ENCODE measurements around the gene GUCY1B1. TPM values are rescaled to one million over a fixed set of nuclear protein-coding genes. Genes with fewer than 3 reads are reported as not detected.

GUCY1B1 gene
- polyA plus RNA-seq, 3 donors = 0.60 to 0.89 (median 0.72) TPM

GRCh38 chr4:155784637-155785036 is 25.8 kb downstream of the GUCY1B1 start:
- peaks cover 0 to 3% (median 0%) of the 10 kb centered on the region in 7 donors for H3K9me3 Mint-ChIP-seq
- no peak overlapping the region for H3K4me3 ChIP-seq (replicated peaks in 1 of 3; ENCODE audit: low read depth in 2 of 3, low read length in 3 of 3)
- no peak overlapping the region for H3K27ac Mint-ChIP-seq
- H3K4me2 ChIP-seq (replicated peaks; ENCODE audit: extremely low read depth, low read length, poor library complexity, severe bottlenecking) = no peak overlapping the region
- intact Hi-C loops (cut with micrococcal nuclease) = loop anchor here in 1 of 2 donors (10.0 kb wide), 1 partner anchor 410 kb away; the partner anchor contains the start of gene MAP9
- H3K36me3 ChIP-seq (replicated peaks in 1 of 2; ENCODE audit: control insufficient read depth in 1 of 2, insufficient read depth in 2 of 2, low read length in 2 of 2) = no peaks in the 10 kb centered on the region
- no peak for DNase-seq
- no peak overlapping the region for H3K27ac ChIP-seq (ENCODE audit: low read depth in 1 of 2, low read length in 2 of 2)
- H3K27me3 Mint-ChIP-seq (ENCODE audit: low read depth in 3 of 3) = no peaks in the 10 kb centered on the region
- H3K36me3 Mint-ChIP-seq = no peaks in the 10 kb centered on the region
- no peaks in the 10 kb centered on the region for H3K79me2 ChIP-seq (ENCODE audit: insufficient read depth, low read length)
- no peaks in the 10 kb centered on the region for H4K20me1 ChIP-seq (ENCODE audit: insufficient read depth, low read length)
- no peak overlapping the region for H3K4me3 Mint-ChIP-seq
- H3K4me1 Mint-ChIP-seq = peaks cover 2% of the 10 kb centered on the region
- TF ChIP-seq CTCF (IDR thresholded peaks at IDR 0.05) = no peak
- no peaks in the 10 kb centered on the region for H3K9me3 ChIP-seq (replicated peaks in 1 of 2; ENCODE audit: control insufficient read depth in 1 of 2, insufficient read depth in 1 of 2, low read length in 2 of 2)
- no peaks in the 10 kb centered on the region for H3K4me1 ChIP-seq (ENCODE audit: control insufficient read depth in 1 of 2, insufficient read depth in 2 of 2, low read length in 2 of 2)
- WGBS (ENCODE audit: insufficient coverage) = no CpG with 5 or more reads among the region's 1 CpG
- H3K9ac ChIP-seq (ENCODE audit: insufficient read depth, low read length, poor library complexity, severe bottlenecking) = no peak overlapping the region
- H2AFZ ChIP-seq (ENCODE audit: insufficient read depth, low read depth, low read length, poor library complexity, severe bottlenecking) = no peak overlapping the region
- no peaks in the 10 kb centered on the region for H3K27me3 ChIP-seq (ENCODE audit: control insufficient read depth in 2 of 2, insufficient read depth in 2 of 2, low read length in 2 of 2)

GRCh38 chr4:155785828-155786227 is 27.0 kb downstream of the GUCY1B1 start:
- Histone ChIP-seq H3K27ac (ENCODE audit: low read depth in 1 of 2, low read length in 2 of 2) (no peak overlapping the region), H3K9ac (ENCODE audit: insufficient read depth, low read length, poor library complexity, severe bottlenecking) (no peak overlapping the region), H3K4me2 (replicated peaks; ENCODE audit: extremely low read depth, low read length, poor library complexity, severe bottlenecking) (no peak overlapping the region), H3K4me1 (ENCODE audit: control insufficient read depth in 1 of 2, insufficient read depth in 2 of 2, low read length in 2 of 2) (no peaks in the 10 kb centered on the region), H3K79me2 (ENCODE audit: insufficient read depth, low read length) (no peaks in the 10 kb centered on the region), H3K36me3 (replicated peaks in 1 of 2; ENCODE audit: control insufficient read depth in 1 of 2, insufficient read depth in 2 of 2, low read length in 2 of 2) (no peaks in the 10 kb centered on the region), H3K27me3 (ENCODE audit: control insufficient read depth in 2 of 2, insufficient read depth in 2 of 2, low read length in 2 of 2) (no peaks in the 10 kb centered on the region), H3K4me3 (replicated peaks in 1 of 3; ENCODE audit: low read depth in 2 of 3, low read length in 3 of 3) (no peak overlapping the region), H3K9me3 (replicated peaks in 1 of 2; ENCODE audit: control insufficient read depth in 1 of 2, insufficient read depth in 1 of 2, low read length in 2 of 2) (no peaks in the 10 kb centered on the region), H4K20me1 (ENCODE audit: insufficient read depth, low read length) (no peaks in the 10 kb centered on the region), H2AFZ (ENCODE audit: insufficient read depth, low read depth, low read length, poor library complexity, severe bottlenecking) (no peak overlapping the region)
- TF ChIP-seq CTCF (IDR thresholded peaks at IDR 0.05) = no peak
- H3K4me3 Mint-ChIP-seq = no peak overlapping the region
- H3K36me3 Mint-ChIP-seq = no peaks in the 10 kb centered on the region
- WGBS (ENCODE audit: insufficient coverage) = no CpG with 5 or more reads among the region's 1 CpG
- DNase-seq = no peak
- H3K9me3 Mint-ChIP-seq = peaks cover 0 to 3% (median 0%) of the 10 kb centered on the region in 7 donors
- intact Hi-C loops (cut with micrococcal nuclease) = loop anchor here in 1 of 2 donors (2.0 to 10.0 kb wide), 2 partner anchors 343 to 411 kb away; partner anchors contain the start of gene MAP9
- H3K4me1 Mint-ChIP-seq = peaks cover 2% of the 10 kb centered on the region
- no peak overlapping the region for H3K27ac Mint-ChIP-seq
- no peaks in the 10 kb centered on the region for H3K27me3 Mint-ChIP-seq (ENCODE audit: low read depth in 3 of 3)

All from CD14-positive monocyte (primary cell).